ENCODE data around the gene CAPZA1. TPM values are rescaled to one million over a fixed set of nuclear protein-coding genes. Genes with fewer than 3 reads are reported as not detected.

CAPZA1 gene
- total RNA-seq, 2 experiments from 2014 or later, result 234 TPM

- H3K4me1 ChIP-seq (ENCODE audit: insufficient read depth, low read length, poor library complexity, severe bottlenecking), result peaks cover 31% of the 10 kb centered on the region
- ChIA-PET POLR2A (interaction anchor here (0.7 to 1.5 kb wide), 9 partner anchors 7 to 695 kb away, joined by 3 to 7 read pairs (median 3); partner anchors contain the start of genes CAPZA1 and ST7L), CTCF (ENCODE audit: unreplicated experiment) (no interaction called here)
- H3K79me2 ChIP-seq (ENCODE audit: insufficient read depth, low read depth, low read length), result peaks cover 87% of the 10 kb centered on the region
- H4K20me1 ChIP-seq (ENCODE audit: insufficient read depth, low read length), result peaks cover 48% of the 10 kb centered on the region
- peaks cover 4% of the 10 kb centered on the region; the same call in 1 of the 2 replicates for H3K9me3 ChIP-seq (ENCODE audit: low read length)
- H3K4me3 ChIP-seq (ENCODE audit: low read depth, low read length, poor library complexity, severe bottlenecking), result no peak overlapping the region
- intact Hi-C loops (cut with micrococcal nuclease; ENCODE audit: unreplicated experiment), result no loop called here
- DNase-seq (ENCODE audit: low spot score), result no peak
- no TSS peak for BruUV-seq (replicated peaks)
- no peak overlapping the region for H3K4me2 ChIP-seq (ENCODE audit: low read length)
- TF ChIP-seq EZH2phosphoT487 (IDR thresholded peaks at IDR 0.05; ENCODE audit: borderline replicate concordance, low read depth, low read length), result no peak
- TF ChIP-seq CTCF (conservative IDR thresholded peaks at IDR 0.05; ENCODE audit: low read length), result no peak
- H3K36me3 ChIP-seq (ENCODE audit: insufficient read depth, low read length), result peaks cover 71% of the 10 kb centered on the region
- no peaks in the 10 kb centered on the region for H3K9me2 ChIP-seq (ENCODE audit: insufficient read depth, low read length)
- H3K27ac ChIP-seq (ENCODE audit: low read depth, low read length, poor library complexity, severe bottlenecking), result no peak overlapping the region
- H2AFZ ChIP-seq (ENCODE audit: low read length), result no peak overlapping the region
These were observed 17.1 kb downstream of the CAPZA1 start for GRCh38 chr1:112636597-112637253.

- H3K4me3 ChIP-seq (ENCODE audit: low read depth, low read length, poor library complexity, severe bottlenecking), result no peak overlapping the region
- TF ChIP-seq EZH2phosphoT487 (IDR thresholded peaks at IDR 0.05; ENCODE audit: borderline replicate concordance, low read depth, low read length) (no peak), CTCF (conservative IDR thresholded peaks at IDR 0.05; ENCODE audit: low read length) (no peak)
- H3K36me3 ChIP-seq (ENCODE audit: insufficient read depth, low read length), result peaks cover 70% of the 10 kb centered on the region
- intact Hi-C loops (cut with micrococcal nuclease; ENCODE audit: unreplicated experiment), result no loop called here
- no peak overlapping the region for H3K4me2 ChIP-seq (ENCODE audit: low read length)
- DNase-seq (ENCODE audit: low spot score), result no peak
- peaks cover 42% of the 10 kb centered on the region for H4K20me1 ChIP-seq (ENCODE audit: insufficient read depth, low read length)
- CTCF ChIA-PET (ENCODE audit: unreplicated experiment), result no interaction called here
- H3K4me1 ChIP-seq (ENCODE audit: insufficient read depth, low read length, poor library complexity, severe bottlenecking), result peaks cover 31% of the 10 kb centered on the region
- peaks cover 4% of the 10 kb centered on the region; the same call in 1 of the 2 replicates for H3K9me3 ChIP-seq (ENCODE audit: low read length)
- POLR2A ChIA-PET, result interaction anchor here (0.6 to 1.7 kb wide), 8 partner anchors 9 to 171 kb away, joined by 3 to 7 read pairs (median 4); partner anchors contain the start of genes CAPZA1 and ST7L
- no TSS peak for BruUV-seq (replicated peaks)
- no peak overlapping the region for H2AFZ ChIP-seq (ENCODE audit: low read length)
- no peak overlapping the region for H3K27ac ChIP-seq (ENCODE audit: low read depth, low read length, poor library complexity, severe bottlenecking)
- H3K9me2 ChIP-seq (ENCODE audit: insufficient read depth, low read length), result no peaks in the 10 kb centered on the region
- peaks cover 87% of the 10 kb centered on the region for H3K79me2 ChIP-seq (ENCODE audit: insufficient read depth, low read depth, low read length)
These were observed 17.9 kb downstream of the CAPZA1 start for GRCh38 chr1:112637254-112638109.

Data from OCI-LY7 (cell line).